ENCODE results near the gene CARHSP1.
"Not testable (repeated sequence)": the region's sequence is repeated elsewhere in the genome, so short reads cannot be mapped to it uniquely, and the experiment has no call there.

The CARHSP1 gene

DNA sequence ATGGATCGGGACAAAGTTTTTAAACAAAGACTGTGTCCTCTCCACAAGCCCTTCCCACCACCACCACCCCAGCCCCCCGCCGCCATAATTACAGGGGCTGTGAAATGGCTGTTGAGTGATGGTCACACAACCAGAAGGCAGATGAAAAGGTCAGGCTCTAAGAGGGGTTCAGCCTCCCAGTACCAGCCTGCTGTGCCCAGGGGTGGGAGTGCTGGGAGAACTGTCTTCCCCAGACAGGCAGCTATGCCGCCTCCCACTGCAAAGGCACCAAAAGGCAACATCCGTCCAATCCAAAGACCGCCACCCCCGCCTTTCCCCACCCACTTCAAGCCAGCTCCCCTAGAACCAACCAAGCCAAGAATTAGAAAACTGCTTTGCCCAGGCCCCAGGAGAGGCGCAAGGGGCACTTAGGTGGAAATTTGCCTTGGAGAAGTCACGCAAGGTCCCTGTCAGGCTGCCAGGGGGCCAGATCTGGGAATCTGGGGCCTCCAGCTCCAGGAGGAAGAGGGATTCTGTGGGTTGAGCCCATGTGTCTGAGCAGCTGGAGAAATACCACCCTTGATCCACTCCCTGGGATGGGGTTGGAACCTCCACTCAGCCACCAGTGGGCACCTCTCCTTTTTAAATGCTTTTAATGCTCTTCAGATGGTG lies 14.4 kb downstream of the CARHSP1 start:
- no peak for DNase-seq (ENCODE audit: low read depth)

DNA sequence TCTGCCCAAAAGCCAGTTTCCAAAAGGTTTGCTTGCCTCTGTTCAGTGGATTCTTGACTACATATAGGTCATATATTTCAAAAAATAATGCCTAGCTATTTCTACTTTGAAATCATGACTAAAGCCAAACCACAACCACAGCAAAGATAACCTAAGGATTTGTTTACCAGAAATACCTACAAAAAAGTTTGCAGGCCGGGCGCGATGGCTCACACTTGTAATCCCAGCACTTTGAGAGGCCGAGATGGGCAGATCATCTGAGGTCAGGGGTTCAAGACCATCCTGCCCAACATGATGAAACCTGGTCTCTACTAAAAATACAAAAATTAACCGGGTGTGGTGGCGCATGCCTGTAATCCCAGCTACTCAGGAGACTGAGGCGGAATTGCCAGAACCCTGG lies 15.2 kb downstream of the CARHSP1 start:
- DNase-seq (ENCODE audit: low read depth) = no peak

DNA sequence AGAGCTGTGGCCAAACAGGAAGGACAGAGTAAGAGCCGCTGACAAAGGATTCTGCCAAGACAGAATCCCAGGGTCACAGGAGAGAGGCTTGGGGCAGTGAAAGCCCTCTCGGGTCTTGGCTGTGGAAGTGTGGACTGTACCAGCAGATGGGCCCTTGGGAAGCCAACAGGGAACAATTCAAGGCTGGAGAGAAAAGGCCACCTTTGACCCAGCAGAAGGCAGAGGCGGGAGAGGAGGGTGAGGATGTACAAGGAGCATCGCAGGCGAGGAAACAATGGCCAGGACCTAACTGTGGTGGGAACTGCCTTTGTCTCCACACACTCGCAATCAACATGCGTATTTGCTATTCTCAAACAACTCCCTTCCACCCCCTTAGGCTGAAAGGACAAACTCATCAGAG lies 15.7 kb downstream of the CARHSP1 start:
- no peak for DNase-seq (ENCODE audit: low read depth)

DNA sequence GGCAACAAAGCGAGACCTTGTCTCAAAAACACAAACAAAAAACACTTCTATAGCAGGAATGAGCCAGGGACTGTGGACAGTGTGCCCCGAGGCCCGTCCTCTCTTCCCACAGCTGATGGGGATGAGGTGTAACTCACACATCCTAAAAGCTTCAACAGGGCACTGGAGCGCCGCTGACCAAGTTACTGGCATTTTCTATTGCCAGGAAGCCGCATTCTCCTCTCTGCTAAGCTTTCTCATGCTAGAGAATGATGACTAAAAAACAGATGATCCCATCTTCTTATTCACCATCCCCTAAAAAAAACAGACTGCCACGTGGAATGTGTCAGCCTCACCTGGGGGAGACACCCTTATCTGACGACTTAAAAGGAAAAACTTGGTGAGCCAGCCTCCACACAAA lies 16.3 kb downstream of the CARHSP1 start:
- no peak for DNase-seq (ENCODE audit: low read depth)

DNA sequence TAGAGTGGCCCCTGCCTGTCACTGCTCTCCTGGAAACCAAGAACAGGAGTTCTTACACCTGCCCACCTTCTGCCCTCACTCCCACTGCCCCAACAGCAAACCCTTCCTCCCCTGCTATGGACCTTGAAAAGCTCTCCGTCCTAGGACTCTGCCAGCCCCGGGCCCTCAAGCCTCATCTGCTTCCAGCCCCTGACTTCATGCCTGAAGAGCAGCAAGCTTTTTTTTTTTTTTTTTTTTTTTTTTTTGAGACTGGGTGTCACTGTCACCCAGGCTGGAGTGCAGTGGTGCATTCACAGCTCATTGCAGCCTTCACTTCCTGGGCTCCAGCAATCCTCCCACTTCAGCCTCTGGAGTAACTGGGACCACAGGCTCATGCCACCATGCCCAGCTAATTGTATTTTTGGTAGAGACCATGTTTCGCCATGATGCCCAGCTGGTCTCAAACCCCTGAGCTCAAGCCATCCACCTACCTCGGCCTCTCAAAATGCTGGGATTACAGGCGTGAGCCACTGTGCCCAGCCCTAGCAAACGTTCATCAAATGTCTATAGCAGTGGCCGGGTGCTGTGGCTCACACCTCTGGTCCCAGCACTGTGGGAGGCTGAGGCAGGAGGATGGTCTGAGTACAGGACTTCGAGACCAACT lies 16.9 kb downstream of the CARHSP1 start:
- no peak for DNase-seq (ENCODE audit: low read depth)

DNA sequence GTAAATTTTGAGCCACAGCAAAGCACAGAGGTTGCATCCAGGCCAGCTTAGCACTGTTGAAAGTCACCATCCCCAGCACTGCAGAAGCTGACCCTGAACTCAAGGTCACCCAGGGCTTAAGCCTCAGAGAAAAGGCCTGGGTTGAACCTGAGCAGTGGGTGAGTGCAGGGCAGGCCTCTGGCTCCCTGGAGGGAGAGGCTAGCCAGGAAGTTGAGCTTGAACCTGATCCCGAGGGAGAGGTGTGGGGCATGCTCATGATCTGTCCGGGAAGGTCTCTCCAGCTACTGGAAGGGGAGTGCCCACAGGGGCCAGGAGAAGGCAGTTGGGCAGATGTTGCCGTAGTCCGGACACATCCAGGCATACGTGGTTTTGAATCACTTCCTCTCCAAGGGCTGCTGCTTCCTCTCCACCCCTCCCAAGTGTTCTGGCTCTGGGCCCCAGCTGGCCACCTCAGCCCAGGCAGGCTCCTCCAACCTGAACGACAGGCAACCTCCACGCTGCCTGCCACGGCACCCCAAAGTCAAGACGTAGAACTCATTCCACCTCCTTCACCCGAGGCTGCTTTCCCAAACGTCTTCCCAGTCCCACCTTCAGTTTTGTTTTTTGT lies 18.4 kb downstream of the CARHSP1 start:
- DNase-seq (ENCODE audit: low read depth) = no peak

DNA sequence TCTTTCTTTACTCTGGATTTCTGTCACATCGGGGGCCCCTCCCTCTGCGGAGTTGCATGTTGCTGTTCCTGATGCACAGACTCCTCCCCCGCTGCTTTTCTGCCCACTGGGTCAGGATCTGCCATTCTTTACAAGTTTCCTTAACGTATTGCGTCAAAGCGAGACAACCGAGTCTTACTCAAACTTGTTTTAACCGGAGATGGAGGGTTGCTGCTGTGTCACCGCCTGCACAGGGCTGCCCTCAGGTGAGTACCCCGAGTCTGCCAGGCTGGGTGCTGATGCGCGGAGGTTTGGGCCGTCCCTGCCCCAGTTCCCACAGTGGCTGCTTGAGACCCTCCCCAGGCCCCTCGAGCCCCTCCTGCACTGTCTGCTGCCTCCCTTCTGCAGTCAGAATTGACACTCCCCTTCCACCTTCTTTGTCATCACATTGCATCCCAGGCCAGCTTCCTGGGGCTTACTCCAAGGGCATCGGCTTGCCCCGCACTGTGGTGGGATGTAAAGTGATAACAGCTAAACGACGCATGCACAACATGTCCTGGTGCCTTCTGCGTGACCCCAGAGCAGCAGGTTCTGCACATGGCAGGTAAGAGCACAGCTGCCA lies 19.3 kb downstream of the CARHSP1 start:
- no peak for DNase-seq (ENCODE audit: low read depth)

DNA sequence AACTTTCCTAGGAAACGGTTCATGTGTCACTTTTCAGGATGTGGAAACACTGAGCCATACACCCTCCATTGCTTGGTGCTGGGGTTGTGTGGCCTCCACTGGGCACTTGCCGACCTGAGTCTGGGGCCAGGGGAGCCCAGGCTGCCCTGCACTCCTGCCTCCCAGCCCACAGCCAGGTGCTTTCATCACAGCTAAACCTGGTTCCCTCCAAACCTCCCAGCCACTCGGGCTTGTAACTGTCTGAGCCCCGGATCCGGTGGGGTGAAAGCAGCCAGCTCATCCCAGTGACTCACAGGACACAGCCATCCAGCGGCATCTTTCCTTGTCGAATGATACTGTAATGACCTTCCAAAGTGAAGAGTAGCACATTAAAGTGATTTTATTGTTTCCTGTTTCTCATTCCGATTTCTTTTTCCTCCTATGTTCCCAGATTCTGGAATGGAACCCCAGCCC lies 19.8 kb downstream of the CARHSP1 start:
- no peak for DNase-seq (ENCODE audit: low read depth)

DNA sequence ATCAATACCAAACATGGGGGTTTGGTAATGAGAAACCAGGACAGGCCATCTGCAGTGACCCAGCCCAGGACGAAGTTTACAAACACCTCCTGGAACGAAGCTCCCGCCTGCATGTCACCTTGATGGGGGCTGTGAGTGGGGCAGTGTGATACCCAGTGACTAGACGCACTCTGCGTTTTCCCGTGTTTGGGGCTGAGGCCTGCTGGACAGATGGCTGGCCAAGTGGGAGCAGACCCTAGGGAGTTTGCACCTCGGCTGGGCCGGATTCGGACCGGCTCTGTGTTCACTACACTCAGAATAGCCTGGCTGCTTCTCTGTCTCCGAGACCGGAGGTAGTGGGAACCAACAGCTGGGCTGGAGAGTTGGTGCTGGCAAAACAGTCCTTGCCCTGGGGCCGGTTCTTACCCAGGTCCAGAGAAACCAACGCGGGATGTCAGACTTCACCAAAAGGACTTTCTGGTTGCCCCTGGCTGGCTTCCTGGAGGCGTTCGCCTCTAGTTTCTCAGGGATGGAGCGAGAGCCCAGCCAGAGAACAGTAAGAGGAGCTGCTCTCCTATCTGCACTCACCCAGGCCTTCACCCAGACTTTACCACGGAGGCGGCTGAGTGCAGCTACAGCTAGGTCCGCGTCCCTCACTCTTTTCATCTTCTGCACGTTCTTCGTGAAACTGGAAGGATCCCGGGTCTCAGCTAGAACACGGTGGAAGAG lies 20.4 kb downstream of the CARHSP1 start:
- no peak for DNase-seq (ENCODE audit: low read depth)

DNA sequence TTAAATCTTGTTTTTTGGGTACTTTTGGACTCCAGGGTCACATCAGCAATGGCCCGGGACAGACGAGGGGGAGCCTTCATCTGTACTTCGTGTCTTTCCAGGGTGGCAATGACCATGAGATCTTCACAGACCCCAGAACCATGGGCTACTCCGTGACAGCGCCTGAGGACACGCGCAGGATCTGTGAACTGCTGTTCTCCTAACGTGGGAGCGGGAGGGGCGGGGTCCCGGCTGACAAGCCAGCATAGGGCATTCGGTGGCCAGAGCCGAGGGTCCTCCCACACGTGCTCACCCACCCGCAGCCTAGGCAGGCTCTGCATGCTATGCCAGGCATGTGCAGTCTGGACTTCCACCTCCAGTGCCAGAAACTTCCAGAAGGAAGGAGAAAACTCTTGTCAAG lies 21.2 kb downstream of the CARHSP1 start:
- DNase-seq (ENCODE audit: low read depth) = no peak

DNA sequence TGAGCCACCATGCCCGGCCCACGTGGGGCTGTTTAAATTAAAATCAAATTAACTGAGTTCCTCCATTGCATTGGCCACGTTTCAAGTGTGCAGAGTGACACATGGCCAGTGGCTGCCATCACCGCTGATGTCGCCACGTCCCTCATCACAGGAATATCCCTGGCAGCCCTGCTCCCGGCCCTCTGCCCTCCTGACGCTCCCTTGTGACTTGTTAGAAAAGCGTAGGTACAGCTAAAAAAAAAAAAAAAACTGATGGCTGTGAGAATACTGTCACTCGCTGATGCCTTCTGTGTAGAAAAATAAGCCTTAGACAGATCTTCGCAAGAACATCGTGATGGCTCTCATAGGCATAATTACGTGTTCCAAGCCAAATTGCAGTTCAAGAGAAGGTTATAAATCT lies 21.7 kb downstream of the CARHSP1 start:
- DNase-seq (ENCODE audit: low read depth) = no peak

DNA sequence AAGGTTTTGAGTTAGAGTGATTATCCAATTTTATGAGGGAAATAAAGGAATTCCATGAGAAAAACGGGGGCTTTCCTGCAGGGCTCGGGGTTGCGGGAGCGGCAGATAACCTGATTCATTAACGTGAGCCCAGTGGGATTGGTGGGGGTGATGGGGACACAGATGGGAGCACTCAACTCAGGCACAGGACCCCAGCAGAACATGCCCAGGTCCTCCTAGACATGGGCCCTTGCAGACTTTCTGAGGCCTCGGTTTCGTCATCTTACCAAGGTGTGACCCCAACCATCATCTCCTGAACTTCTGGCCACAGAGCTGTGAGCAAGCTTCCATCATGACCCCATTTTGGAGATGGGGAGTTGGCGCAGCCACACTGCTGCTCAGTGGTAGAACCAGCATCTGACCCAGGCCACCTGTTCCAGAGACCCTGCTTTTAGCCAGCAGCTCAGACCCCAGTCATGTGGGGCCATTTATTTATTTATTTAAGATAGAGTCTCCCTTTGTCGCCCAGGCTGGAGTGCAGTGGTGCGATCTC lies 22.3 kb downstream of the CARHSP1 start:
- DNase-seq (ENCODE audit: low read depth) = no peak

DNA sequence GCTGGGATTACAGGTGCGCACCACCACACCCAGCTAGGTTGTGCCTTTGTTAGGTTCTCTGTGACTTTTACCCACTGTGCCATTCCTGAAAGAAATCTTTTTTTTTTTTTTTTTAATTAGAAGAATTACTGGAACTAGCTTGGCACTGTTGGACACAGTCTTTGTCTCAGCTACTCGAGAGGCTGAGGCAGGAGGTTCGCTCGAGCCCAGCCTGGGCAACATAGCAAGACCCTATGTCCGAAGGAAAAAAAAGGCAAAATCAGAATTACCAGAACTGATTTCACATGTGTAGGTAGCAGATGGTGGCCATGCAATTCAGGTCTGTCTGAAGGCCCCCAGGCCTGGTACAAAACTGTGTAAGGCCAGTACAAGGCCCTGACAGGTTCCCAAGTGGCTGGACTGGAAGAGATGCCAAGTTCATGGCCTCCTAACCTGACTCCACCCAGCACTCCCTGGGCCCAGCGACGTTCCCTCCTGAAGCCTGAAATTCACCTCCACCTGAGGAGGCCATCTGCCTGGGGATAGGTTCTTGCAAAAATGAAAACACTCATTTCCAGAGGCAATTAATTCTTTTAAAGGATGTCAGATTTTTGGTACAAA lies 23.0 kb downstream of the CARHSP1 start:
- no peak for DNase-seq (ENCODE audit: low read depth)

DNA sequence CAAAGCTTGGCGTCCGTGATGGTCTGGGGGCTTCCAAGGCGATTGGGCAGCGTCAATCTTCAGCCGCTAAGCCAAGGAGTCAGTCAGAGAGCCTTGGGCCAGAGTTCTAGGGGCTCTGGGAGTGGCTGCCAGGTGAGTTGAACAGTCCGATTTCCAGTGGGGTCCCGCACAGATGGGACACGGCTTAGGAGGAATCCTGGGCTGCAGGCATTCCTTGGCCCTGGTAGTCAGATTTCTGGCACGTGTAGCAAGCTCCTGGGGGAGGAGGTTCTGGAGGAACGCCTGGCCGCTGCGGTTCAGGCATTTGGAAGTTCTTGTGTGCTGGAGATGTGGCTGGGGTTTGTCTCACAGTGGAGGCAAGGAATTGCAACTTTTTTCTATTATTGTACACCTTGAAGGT lies 25.5 kb downstream of the CARHSP1 start:
- DNase-seq (ENCODE audit: low read depth) = not testable (repeated sequence)

DNA sequence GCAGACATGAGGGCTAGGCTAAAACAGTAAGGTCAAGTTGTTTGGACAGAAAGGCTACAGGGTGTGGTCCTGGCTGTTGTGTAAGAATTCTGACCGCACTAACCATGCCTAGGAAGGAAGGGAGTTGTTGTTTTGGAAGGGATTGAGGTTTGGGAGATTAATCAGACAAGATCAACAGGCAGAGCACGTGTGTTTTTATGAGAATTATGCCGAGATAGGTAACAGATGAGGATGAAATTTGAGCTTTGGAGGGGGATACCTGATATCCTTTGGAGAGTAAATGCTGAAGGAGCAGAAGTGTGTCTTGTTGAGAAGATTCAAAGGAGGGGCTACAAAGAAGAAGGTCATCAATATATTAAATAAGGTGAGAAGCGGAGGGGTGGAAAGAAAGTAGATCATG lies 26.8 kb downstream of the CARHSP1 start:
- DNase-seq (ENCODE audit: low read depth) = not testable (repeated sequence)

DNA sequence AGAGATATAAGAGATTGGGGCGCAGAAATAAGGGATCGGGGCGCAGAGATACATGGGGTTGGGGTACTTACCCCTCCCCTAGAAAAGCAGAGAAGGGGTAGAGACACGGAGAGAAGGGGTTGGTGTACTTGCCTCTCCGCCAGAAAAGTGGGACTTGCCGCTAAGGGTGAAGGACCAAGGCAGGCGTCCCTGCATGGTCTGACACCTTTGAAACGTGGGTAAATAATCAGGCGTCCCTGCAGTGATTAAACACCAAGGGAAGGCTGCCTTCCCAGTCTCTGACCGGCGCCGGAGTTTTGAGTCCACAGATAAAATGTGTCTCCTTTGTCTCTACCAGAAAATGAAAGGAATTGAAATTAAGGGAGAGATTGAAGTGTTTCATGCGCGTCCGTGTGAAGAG lies 31.2 kb downstream of the CARHSP1 start:
- DNase-seq (ENCODE audit: low read depth) = not testable (repeated sequence)

DNA sequence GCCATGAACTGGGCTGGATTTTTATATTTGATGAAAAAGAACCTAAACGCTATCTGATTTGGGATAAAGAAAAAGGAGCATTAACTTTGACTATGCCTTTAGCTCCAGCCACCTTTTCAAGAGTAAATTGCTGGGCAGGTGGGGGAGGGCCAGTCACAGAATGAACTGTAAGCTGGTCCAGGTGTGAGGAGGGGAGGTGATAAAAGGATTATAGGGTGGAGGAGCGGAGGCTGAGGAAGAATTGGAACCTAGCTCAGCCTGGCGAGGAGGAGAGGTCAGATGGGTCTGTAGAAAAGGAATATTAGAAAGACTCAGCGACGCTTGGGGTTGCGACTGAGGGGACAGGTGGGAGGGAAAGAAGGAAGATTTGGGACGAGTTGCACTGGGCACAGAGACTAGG lies 32.0 kb downstream of the CARHSP1 start:
- not testable (repeated sequence) for DNase-seq (ENCODE audit: low read depth)

DNA sequence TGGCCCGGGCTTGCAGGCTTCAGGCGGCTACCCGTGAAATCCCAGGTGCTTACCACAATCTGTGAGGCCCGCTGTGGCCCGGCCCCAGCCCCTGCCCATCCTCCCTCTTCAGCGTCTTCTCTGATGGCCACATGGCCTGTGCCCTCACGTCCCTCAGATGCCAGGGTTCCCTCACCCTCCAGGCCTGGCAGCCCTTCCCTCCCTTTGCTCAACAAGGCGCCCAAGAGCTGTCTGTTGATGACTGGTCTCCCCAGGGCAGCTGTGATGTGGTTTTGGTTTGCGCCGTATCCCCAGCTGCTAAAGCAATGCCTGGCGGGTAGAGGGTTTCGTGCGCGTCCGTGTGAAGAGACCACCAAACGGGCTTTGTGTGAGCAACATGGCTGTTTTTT lies 36.1 kb downstream of the CARHSP1 start:
- no peak for DNase-seq (ENCODE audit: low read depth)

DNA sequence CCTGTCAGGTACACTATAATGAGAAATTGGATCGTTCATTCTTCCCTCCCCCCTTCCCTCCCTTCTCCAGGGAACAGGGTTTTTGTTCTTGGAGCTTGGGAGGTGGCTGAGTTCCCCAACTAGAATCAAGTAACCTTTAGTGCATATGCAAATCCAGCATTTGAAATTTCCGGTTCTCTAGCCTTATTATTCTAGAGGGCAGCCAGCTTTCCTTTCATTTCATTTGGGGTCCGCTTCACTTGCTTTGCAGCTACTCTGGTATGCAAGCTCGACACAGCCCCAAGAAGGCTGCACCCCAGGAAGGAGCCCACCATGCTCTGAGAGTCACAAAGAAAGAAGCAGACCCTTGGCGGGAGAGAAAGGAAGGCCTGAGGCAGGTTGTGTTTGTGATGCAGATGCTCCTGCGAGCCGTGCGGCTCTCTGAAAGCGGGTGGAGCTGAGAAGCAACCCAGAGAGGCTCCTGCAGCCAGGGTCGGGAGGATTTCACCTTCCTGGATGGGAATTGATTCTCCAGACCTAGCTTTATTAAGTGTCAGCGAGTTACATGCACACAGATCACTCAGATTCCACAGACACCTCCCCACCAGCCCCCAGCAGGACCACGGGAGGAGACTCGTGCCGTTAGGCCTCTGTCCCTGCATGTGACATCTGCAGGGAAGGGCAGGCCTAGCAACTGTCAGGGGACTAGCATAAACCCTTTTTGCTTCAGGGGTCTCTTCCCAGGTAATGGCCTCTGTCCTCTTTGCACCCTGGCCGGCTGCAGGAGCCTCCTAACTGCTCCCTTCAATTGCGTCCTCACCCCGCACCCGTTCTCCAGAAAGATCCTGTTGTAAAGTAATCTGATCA lies 36.7 kb downstream of the CARHSP1 start:
- DNase-seq (ENCODE audit: low read depth) = no peak

DNA sequence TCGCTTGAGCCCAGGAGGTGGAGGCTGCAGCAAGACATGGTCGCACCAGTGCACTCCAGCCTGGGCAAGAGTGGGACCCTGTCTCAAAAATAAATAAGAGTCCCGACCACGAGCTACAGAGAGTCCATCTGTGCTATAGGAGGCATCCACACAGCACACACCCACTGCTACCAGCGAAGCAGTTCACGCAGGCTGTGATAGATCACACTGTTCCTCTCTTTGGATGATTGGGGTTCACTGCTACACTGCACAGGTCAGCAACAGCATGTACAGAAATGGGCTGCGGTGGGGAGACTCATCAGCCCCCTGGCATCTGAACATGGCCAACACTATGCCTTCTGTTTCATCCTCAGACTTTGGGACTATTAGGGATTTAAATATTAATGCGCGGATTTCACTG lies 37.4 kb downstream of the CARHSP1 start:
- DNase-seq (ENCODE audit: low read depth) = no peak

Data from stimulated activated CD8-positive, alpha-beta memory T cell treated with anti-CD3 and anti-CD28 coated beads, Interleukin-4, amount 100 ng/mL, for 24 hours (primary cell).